ENCODE data around the gene B4GALT2.

- TF ChIP-seq CTCF (conservative IDR thresholded peaks at IDR 0.05; ENCODE audit: low read length), result no peak
- no peak for TF ChIP-seq EZH2phosphoT487 (IDR thresholded peaks at IDR 0.05; ENCODE audit: borderline replicate concordance, low read depth, low read length)
These were observed 34.1 kb upstream of the B4GALT2 start for GRCh38 chr1:43944860-43945259.
